ENCODE data around the gene KRTAP4-7.
"Not testable (repeated sequence)": the region's sequence is repeated elsewhere in the genome, so short reads cannot be mapped to it uniquely, and the experiment has no call there.

Gene KRTAP4-7

GRCh38 chr17:41065016-41065689 lies 18.8 kb upstream of the KRTAP4-7 start:
- in situ Hi-C loops (cut with HindIII; ENCODE audit: low sequenced_read_pairs) = not testable (repeated sequence)

GRCh38 chr17:41065829-41066624 lies 17.9 kb upstream of the KRTAP4-7 start, which contains the start of gene KRTAP2-4:
Gene KRTAP2-4 (minus strand): TSS chr17:41065879. CDS start chr17:41065845, 34 bp downstream.
- in situ Hi-C loops (cut with HindIII; ENCODE audit: low sequenced_read_pairs) = no loop called here

GRCh38 chr17:41067281-41067680 lies 16.7 kb upstream of the KRTAP4-7 start:
- in situ Hi-C loops (cut with HindIII; ENCODE audit: low sequenced_read_pairs) = no loop called here

GRCh38 chr17:41069031-41069430 lies 14.9 kb upstream of the KRTAP4-7 start:
- in situ Hi-C loops (cut with HindIII; ENCODE audit: low sequenced_read_pairs) = no loop called here

GRCh38 chr17:41071606-41072360 lies 12.2 kb upstream of the KRTAP4-7 start:
- in situ Hi-C loops (cut with HindIII; ENCODE audit: low sequenced_read_pairs) = no loop called here

- in situ Hi-C loops (cut with HindIII; ENCODE audit: low sequenced_read_pairs) = no loop called here
These were observed 10.3 kb upstream of the KRTAP4-7 start for GRCh38 chr17:41073676-41074075.

- in situ Hi-C loops (cut with HindIII; ENCODE audit: low sequenced_read_pairs) = no loop called here
These were observed 7.2 kb upstream of the KRTAP4-7 start for GRCh38 chr17:41076788-41077187.

GRCh38 chr17:41082626-41083025 lies 1.3 kb upstream of the KRTAP4-7 start:
- in situ Hi-C loops (cut with HindIII; ENCODE audit: low sequenced_read_pairs) = no loop called here

GRCh38 chr17:41083427-41083826 lies 523 bp upstream of the KRTAP4-7 start:
- in situ Hi-C loops (cut with HindIII; ENCODE audit: low sequenced_read_pairs) = not testable (repeated sequence)

GRCh38 chr17:41088760-41089352 lies 4.9 kb downstream of the KRTAP4-7 start:
- in situ Hi-C loops (cut with HindIII; ENCODE audit: low sequenced_read_pairs) = not testable (repeated sequence)

- in situ Hi-C loops (cut with HindIII; ENCODE audit: low sequenced_read_pairs) = no loop called here
These were observed 12.1 kb downstream of the KRTAP4-7 start for GRCh38 chr17:41096055-41096454.

- in situ Hi-C loops (cut with HindIII; ENCODE audit: low sequenced_read_pairs) = no loop called here
These were observed 14.1 kb downstream of the KRTAP4-7 start, which contains the start of gene KRTAP4-8 for GRCh38 chr17:41098042-41098441. Gene KRTAP4-8 (minus strand): TSS chr17:41098142. CDS start chr17:41098084, 58 bp downstream.

GRCh38 chr17:41098481-41098880 lies 14.5 kb downstream of the KRTAP4-7 start:
- in situ Hi-C loops (cut with HindIII; ENCODE audit: low sequenced_read_pairs) = no loop called here

- in situ Hi-C loops (cut with HindIII; ENCODE audit: low sequenced_read_pairs) = not testable (repeated sequence)
These were observed 15.9 kb downstream of the KRTAP4-7 start for GRCh38 chr17:41099682-41100480.

GRCh38 chr17:41101586-41102259 lies 17.8 kb downstream of the KRTAP4-7 start, which contains the start of gene KRTAP4-16:
Gene KRTAP4-16 (minus strand): TSS chr17:41102209. CDS start chr17:41102209, 0 bp downstream.
- in situ Hi-C loops (cut with HindIII; ENCODE audit: low sequenced_read_pairs) = no loop called here

GRCh38 chr17:41103896-41104295 lies 19.9 kb downstream of the KRTAP4-7 start:
- in situ Hi-C loops (cut with HindIII; ENCODE audit: low sequenced_read_pairs) = no loop called here

- in situ Hi-C loops (cut with HindIII; ENCODE audit: low sequenced_read_pairs) = not testable (repeated sequence)
These were observed 20.6 kb downstream of the KRTAP4-7 start for GRCh38 chr17:41104386-41105038.

- in situ Hi-C loops (cut with HindIII; ENCODE audit: low sequenced_read_pairs) = not testable (repeated sequence)
These were observed 21.4 kb downstream of the KRTAP4-7 start, which contains the start of gene KRTAP4-9 for GRCh38 chr17:41105347-41105746. Gene KRTAP4-9 (plus strand): TSS chr17:41105389. CDS start chr17:41105389, 0 bp downstream.

All from DLD1 (cell line).